GM21737 (cell line): Measurements from ENCODE around the gene MSL3B.

Source experiments
- ATAC-seq: cut with Tn5 transposase; IDR thresholded peaks from one replicate; pipeline ENCODE4 v1.9.1; 2021; ENCODE audit warnings: mild to moderate bottlenecking, moderate library complexity; ENCODE audit not compliant: unreplicated experiment

MSL3B gene

DNA sequence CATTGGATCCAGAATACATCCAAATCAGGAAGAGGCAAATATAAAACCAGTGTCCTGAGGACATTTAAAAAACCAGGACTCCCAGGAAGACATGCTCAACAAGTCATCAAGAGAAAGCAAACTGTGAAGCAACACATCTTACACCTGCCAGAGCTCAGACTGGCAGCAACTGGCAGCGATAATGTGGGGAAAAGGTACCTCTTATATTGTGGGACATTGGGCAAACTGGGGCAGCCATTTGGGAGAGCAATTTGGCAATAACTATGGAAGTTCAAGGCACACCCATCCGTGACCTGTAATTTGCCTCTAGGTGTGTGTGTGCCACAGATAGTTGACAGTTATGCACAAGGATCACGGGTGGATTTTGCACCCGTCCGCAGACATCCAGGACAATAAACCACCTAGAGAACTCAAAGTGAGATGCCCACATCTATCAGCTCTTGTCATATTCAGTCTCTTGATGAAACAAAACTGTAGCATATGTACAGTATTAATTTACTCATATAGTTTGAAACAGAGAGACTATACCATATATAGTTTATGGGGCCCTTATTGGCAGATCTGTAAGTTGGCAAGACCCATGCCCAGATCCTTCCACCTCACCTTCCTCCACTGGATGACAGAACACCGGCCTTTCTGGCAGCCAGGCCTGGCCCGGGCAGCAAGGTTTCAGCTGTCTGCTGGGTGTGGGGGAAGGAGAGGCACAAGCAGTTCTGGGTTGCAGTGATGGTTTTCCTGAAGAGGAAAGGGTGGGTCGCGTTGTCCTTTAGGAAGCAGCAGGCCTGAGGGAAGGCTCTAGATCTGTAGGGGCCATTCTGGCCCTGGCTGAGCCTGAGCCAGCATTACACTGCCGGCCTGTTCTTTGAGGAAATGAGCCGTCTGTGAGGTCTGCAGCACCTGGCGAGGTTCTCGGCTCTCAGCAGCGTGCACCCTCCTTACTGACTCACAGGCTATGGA lies 32.7 kb downstream of the MSL3B start:
- no peak for ATAC-seq

DNA sequence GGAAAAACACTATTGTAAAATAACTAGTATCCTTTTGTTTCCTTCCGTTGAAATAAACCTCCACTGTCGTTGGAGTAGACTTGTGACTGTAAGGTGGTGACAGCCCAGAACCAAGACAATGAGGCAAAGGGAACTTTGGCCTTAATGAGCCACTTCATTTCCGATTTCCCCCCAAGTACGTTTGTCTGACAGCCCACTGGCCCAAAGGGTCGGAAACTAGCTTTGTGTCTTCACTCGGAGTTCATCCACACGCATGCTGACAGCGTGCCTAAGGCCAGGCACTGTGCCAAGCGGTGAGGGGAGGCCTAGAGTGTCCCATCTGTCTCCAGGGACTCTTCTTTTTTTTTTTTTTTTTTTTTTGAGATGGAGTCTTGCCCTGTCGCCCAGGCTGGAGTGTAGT lies 34.8 kb downstream of the MSL3B start:
- ATAC-seq = no peak

DNA sequence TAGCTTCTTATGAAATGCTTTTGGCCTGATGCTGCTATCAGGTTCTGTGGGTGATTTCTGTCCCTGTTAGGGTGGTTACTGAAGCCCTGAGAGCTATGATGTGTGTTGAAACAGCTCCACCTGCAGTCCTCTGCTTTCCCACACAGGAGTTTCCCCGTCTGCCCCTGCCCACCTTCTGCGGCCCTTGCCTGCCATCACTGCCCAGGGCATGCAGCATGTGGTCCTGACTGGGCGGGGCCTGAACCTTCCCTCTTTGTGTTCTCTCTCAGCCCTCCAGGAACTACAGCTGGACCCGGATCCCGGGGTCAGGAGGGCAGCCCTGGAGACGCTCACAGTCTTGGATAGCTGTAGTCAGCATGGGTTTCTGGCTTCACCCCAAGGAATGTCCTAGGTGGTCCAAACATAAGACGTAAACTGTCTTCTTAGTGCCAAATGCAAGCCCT lies 35.3 kb downstream of the MSL3B start:
- ATAC-seq = no peak

- no peak for ATAC-seq
Measured at GRCh38 chr2:233832414-233832813, 35.8 kb downstream of the MSL3B start.

DNA sequence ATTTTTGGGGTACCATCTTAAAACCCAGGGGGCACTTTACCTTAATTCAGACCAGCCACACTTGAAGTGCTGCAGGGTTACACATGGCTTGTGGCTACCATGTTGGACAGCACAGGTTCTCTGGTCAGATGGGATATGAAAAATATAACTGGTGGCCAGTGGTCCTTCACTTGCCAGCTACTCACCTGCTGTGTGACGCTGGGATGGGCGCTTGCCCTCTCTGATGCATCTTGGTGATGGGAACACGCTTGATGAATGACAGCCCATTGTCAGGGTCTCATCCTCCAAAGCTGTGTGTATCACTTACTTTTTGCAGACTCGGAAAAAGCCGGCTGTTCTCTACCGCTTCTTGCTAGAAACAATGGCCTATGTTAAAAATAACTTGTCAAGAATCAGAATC lies 36.3 kb downstream of the MSL3B start:
- ATAC-seq = no peak

DNA sequence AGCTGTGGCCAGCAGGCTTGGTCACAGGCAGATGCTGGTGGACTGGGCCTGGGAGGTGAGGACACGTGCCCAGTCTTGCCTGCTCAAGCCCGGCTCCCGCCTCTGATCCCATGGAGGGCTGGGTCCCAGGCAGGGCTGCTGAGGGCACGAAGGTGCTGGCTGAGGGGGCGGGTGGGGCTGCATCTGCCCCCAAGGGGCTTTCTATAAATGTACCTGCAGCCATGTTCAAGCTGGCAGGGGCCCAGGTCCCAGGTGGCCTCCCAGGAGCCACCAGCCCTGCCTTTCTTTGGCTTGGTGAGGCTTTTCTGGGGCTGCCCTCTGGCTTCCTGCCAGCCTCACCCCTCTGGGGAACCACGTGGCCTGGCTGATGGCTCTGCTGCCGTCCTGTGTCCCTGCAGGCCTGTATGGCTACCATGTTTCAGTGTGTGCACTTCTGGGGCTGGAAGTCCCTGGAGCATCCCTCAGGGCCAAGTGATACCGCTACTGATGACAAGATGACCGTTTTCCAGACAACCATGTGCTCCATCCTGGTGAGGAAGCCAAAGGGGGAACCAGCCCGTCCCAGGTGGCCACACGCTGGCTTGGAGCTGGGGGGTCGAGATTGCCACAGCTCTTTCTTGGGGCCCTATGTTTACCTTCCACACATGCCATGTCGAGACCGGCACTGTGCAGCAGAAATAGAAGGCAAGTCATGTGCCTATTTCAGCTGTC lies 37.0 kb downstream of the MSL3B start:
- no peak for ATAC-seq

DNA sequence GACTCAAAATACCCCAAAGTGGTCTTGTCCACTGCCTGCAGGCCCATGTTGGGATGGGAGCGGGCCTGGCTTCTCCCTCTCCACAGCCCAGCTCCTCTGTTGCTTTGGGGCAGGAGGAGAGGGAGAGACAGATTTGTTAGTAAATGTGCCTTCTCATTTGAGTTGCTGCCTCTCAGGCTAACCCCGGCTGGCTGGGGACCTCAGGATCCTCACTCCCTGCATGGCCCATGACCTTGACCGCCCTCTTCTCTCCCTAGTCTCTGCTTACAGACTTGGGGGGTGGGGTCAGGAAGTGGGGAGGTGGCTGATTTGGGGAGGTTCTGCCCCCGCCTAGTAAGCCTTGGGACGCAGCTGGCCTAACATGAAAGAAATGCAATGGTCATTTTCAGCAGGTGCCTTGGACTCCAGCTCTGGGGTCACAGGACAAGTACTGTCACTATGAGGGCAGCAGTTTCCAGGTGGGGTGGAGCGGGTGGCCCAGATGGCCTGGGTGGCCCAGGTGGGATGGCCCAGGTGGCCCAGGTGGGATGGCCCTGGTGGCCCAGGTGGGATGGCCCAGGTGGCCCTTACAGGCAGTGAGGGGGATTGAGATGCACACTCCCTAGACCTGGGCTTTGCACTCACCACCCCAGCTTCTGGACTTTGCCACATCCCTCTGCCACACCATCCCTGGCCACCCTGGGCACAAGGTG lies 37.9 kb downstream of the MSL3B start:
- ATAC-seq = no peak

GRCh38 chr2:233829193-233830110 lies 38.7 kb downstream of the MSL3B start:
- no peak for ATAC-seq

- ATAC-seq = no peak
Measured at GRCh38 chr2:233828546-233829192, 39.5 kb downstream of the MSL3B start.

DNA sequence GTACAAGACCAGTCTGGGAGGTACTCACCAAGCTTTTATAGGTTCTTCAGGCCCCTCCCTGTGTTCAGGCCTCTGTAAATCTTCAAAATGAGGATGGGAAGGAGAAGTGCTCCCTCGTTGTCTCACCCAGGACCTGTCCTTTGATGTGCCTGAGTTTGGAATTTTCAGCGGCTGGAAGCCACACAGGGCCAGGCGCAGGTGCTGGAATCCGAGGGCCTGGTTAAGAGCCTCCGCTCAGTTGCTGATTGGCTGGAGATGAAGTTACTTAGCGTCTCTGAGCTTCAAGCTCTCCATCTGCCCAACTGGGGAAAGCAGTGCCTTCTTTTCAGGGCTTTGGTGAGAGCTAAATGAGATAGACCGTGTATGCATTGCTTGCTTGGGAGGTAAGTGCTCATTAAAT lies 43.8 kb downstream of the MSL3B start:
- no peak for ATAC-seq

DNA sequence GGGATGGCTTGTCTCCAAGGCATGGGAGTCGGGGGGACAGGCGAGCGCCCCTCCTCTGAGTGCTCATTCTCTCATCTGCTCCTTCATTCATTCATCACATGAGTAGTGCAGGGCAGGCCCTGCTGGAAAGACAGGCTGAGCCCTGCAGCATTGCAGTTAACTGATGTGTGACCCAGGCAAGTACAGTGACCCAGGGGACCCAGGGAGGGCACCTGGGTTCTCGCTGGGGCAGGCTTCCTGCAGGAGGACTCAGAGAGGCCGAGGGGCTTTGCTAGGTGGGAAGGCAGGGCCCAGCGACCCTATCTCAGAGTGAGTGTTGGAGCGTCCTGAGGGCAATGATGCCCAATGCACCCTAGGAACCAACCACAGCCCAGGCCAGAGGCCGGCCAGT lies 44.5 kb downstream of the MSL3B start:
- no peak for ATAC-seq

DNA sequence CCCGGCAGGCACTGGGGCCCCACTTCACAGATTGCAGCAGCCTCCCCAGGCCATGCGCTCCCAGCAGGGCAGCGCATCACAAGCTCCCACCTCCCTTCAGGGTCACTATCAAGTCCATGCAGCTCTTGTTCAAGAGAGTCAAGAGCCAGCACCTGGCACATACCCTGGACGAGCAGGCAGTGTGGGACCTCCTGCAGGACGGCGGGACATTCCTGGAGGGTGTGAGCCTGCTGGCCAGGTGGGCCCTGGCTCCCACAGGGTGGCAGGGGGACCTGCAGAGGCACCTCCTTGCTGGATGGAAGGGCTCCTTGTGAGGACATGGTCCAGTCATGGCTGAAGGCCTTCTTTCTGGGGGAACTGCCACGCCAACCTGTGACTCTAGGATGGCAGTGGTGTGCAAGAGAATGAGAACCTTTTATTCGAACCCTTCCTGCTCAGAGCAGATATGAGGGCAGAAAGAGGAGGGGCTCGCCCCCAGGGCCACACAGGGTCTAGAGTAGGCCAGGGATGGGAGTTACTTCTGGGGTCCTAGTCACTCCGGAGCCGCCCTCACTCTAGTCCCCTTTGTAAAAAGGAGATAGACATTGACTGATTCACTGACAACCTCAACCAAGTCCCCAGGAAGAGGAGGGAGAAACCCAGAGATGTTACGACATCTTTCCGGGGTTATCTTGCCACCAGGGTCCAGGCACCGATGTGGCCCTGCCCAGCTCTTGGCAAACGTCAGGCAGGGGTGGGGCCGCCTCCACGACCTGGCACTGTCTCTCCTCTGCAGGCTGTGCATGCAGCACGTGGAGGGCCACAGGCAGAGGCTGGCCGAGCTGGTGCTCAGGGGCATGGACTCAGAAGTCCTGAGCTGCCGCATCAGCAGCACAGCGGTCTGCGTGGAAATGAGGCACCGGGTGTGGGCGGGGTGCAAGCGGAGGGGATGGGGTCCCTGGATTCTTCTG lies 45.1 kb downstream of the MSL3B start:
- ATAC-seq = no peak

- no peak for ATAC-seq
Measured at GRCh38 chr2:233822101-233822771, 46.0 kb downstream of the MSL3B start.

- ATAC-seq = no peak
Measured at GRCh38 chr2:233821709-233822100, 46.5 kb downstream of the MSL3B start.

- ATAC-seq = no peak
Measured at GRCh38 chr2:233821196-233821595, 47.0 kb downstream of the MSL3B start.

GRCh38 chr2:233820774-233821105 lies 47.4 kb downstream of the MSL3B start:
- no peak for ATAC-seq

- no peak for ATAC-seq
Measured at GRCh38 chr2:233819884-233820773, 48.1 kb downstream of the MSL3B start.
